Loucy (cell line): ENCODE results near the gene POLD1.

ENCODE experiments used
- EZH2phosphoT487 ChIP-seq: fragments of 200-600 bp; IDR thresholded peaks from 2 replicates; pipeline ENCODE4 v1.6.1; 2018; ENCODE audit warnings: antibody characterized with exemption, mild to moderate bottlenecking, moderate library complexity, borderline replicate concordance
- TF ChIP-seq, protein P1 (sequence below): fragments of 200-600 bp; sonication (generic); conservative IDR thresholded peaks from 2 replicates; pipeline ENCODE4 v1.5.1; 2014; ENCODE audit warnings: mild to moderate bottlenecking, antibody characterized with exemption, low read length

DNA sequence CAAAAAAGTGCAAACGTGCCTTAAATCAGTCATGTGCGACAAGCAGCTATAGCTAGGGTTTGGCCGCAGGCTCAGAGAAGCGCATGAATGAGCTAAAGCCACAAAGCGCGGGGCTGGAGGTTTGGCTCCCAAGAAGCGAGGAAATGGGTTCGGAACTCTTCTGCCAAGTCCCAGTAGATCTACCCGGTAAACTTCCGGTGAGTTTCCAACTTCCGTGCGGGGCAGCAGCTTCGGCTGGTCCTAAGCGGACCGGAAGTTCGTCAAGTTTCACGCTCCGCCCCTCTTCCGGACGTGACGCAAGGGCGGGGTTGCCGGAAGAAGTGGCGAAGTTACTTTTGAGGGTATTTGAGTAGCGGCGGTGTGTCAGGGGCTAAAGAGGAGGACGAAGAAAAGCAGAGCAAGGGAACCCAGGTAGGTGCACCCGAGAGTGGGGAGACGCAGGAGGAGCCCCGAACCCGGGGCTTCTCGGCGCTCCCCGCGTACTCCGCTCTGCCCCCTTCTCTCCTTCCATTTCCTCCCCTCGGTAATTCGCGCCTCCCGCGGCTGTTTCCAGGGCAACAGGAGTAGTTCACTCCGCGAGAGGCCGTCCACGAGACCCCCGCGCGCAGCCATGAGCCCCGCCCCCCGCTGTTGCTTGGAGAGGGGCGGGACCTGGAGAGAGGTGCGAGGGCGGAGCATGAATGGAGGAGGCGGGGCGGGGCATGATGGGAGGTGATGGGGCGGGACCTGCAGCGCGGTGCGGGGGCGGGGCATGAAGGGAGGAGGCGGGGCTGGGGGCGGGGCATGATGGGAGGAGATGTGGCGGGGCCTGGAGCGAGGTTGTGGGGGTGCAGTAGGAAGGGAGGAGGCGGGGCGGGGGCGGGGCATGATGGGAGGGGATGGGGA lies 7.7 kb upstream of the POLD1 start, which contains the start of gene NR1H2:
- TF ChIP-seq, protein P1, sequence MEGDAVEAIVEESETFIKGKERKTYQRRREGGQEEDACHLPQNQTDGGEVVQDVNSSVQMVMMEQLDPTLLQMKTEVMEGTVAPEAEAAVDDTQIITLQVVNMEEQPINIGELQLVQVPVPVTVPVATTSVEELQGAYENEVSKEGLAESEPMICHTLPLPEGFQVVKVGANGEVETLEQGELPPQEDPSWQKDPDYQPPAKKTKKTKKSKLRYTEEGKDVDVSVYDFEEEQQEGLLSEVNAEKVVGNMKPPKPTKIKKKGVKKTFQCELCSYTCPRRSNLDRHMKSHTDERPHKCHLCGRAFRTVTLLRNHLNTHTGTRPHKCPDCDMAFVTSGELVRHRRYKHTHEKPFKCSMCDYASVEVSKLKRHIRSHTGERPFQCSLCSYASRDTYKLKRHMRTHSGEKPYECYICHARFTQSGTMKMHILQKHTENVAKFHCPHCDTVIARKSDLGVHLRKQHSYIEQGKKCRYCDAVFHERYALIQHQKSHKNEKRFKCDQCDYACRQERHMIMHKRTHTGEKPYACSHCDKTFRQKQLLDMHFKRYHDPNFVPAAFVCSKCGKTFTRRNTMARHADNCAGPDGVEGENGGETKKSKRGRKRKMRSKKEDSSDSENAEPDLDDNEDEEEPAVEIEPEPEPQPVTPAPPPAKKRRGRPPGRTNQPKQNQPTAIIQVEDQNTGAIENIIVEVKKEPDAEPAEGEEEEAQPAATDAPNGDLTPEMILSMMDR, result no peak
- no peak for TF ChIP-seq EZH2phosphoT487
